GM12878 (cell line): ENCODE measurements around the gene MICAL3. TPM values are rescaled to one million over a fixed set of nuclear protein-coding genes. Genes with fewer than 3 reads are reported as not detected.

Experiments used
- ATAC-seq: fragments of 200-7000 bp; cut with Tn5 transposase; 3 replicates; pipeline ENCODE4 v1.9.1; 2020; ENCODE audit warnings: mild to moderate bottlenecking, moderate library complexity
- BruUV-seq: library from RNA; stranded (reverse); fragments of 400-500 nt; replicated peaks from 2 replicates; lab custom pipeline; 2021; lab: Mats Ljungman, UMichigan
- CTCF ChIA-PET: fragments of 300-600 bp; sonication (Branson Sonifier 250); formaldehyde crosslinking; extraction: SDS; loops from one replicate; lab custom pipeline; 2021; ENCODE audit warnings: inconsistent platforms; lab: Yijun Ruan, JAX
- POLR2A ChIA-PET: fragments of 350-600 bp; formaldehyde crosslinking; extraction: SDS; loops from one replicate; lab custom pipeline; 2021; ENCODE audit warnings: inconsistent platforms; lab: Charles Lee
- RAD21 ChIA-PET: fragments of 300-600 bp; sonication (Branson Sonifier 250); formaldehyde crosslinking; loops from one replicate; lab custom pipeline; 2023; ENCODE audit warnings: antibody characterized with exemption; ENCODE audit not compliant: unreplicated experiment; lab: Charles Lee
- SMC1A ChIA-PET: fragments of 300-600 bp; sonication (Branson Sonifier 250); formaldehyde crosslinking; loops from one replicate; lab custom pipeline; 2023; ENCODE audit not compliant: unreplicated experiment, uncharacterized antibody; lab: Charles Lee
- DNase-seq: peaks from one replicate; pipeline ENCODE4 v3.0.0-alpha.2; 2011; ENCODE audit warnings: low read depth, low spot score
- FAIRE-seq: peaks from 3 replicates; lab custom pipeline; 2011; peaks lifted over from hg19 to GRCh38; lab: Jason Lieb, UNC
- H2AFZ ChIP-seq: 2 replicates; pipeline ENCODE4 v1.6.0; 2011; ENCODE audit warnings: low read depth, low read length, control low read depth; ENCODE audit not compliant: control insufficient read depth
- H3K27ac ChIP-seq: 2 replicates; pipeline ENCODE4 v1.5.1; 2011; ENCODE audit warnings: control low read depth; ENCODE audit not compliant: control insufficient read depth, insufficient read depth
- H3K27me3 ChIP-seq, 2 experiments: replicated peaks in 1 of 2; 2 replicates each; pipeline versions ENCODE4 v1.6.0 to v1.6.1; 2011; ENCODE audit warnings: low read length in 1 of 2; ENCODE audit not compliant: control insufficient read depth in 2 of 2, insufficient read depth in 2 of 2
- H3K36me3 ChIP-seq, 2 experiments: 2 replicates each; pipeline ENCODE4 v1.5.1; 2011; ENCODE audit warnings: low read length in 1 of 2; ENCODE audit not compliant: control insufficient read depth in 2 of 2, insufficient read depth in 2 of 2
- H3K4me1 ChIP-seq: 2 replicates; pipeline ENCODE4 v1.6.1; 2011; ENCODE audit warnings: mild to moderate bottlenecking, low read length, moderate library complexity, mixed read lengths; ENCODE audit not compliant: control insufficient read depth, insufficient read depth
- H3K4me2 ChIP-seq: 2 replicates; pipeline ENCODE4 v1.6.0; 2011; ENCODE audit warnings: control low read depth; ENCODE audit not compliant: control insufficient read depth, insufficient read depth
- H3K4me3 ChIP-seq: fragments of 200-600 bp; sonication (generic); 2 replicates; pipeline ENCODE4 v1.5.1; 2016
- H3K79me2 ChIP-seq: 2 replicates; pipeline ENCODE4 v1.6.0; 2011; ENCODE audit warnings: low read length; ENCODE audit not compliant: control insufficient read depth, insufficient read depth
- H3K9ac ChIP-seq: 2 replicates; pipeline ENCODE4 v1.8.0; 2011; ENCODE audit warnings: low read length, control low read depth, mixed read lengths; ENCODE audit not compliant: control insufficient read depth, insufficient read depth
- H3K9me3 ChIP-seq: replicated peaks from 3 replicates; pipeline ENCODE4 v1.5.1; 2011; ENCODE audit warnings: mild to moderate bottlenecking, low read length; ENCODE audit not compliant: control insufficient read depth, insufficient read depth
- H4K20me1 ChIP-seq: 2 replicates; pipeline ENCODE4 v1.6.0; 2011; ENCODE audit not compliant: control insufficient read depth, insufficient read depth
- BACH1 ChIP-seq: fragments of 450-650 bp; IDR thresholded peaks from 2 replicates; pipeline ENCODE4 v1.6.1; 2017; ENCODE audit warnings: mild to moderate bottlenecking, borderline replicate concordance
- EP300 ChIP-seq, 2 experiments: fragments of 150-350 bp in 1 of 2; IDR thresholded peaks; 2 replicates each; pipeline ENCODE4 v1.6.1; 2011 to 2012; ENCODE audit warnings: low read depth in 2 of 2, low read length in 2 of 2, borderline replicate concordance in 1 of 2, improper control_type of control experiment in 1 of 2, inconsistent platforms in 1 of 2; ENCODE audit not compliant: control insufficient read depth in 1 of 2
- HCFC1 ChIP-seq: fragments of 150-350 bp; IDR thresholded peaks from 2 replicates; pipeline ENCODE4 v1.6.1; 2014; ENCODE audit warnings: low read length
- HDAC6 ChIP-seq: fragments of 200-600 bp; sonication (generic); IDR thresholded peaks from one replicate; pipeline ENCODE4 v1.8.0; 2017; ENCODE audit warnings: antibody characterized with exemption; ENCODE audit not compliant: unreplicated experiment
- HDGF ChIP-seq: fragments of 450-650 bp; IDR thresholded peaks from 2 replicates; pipeline ENCODE4 v1.6.1; 2016; ENCODE audit warnings: antibody characterized with exemption
- MTA3 ChIP-seq: IDR thresholded peaks from 2 replicates; pipeline ENCODE4 v1.6.1; 2012; ENCODE audit warnings: low read length, inconsistent platforms, borderline replicate concordance
- PAX5 ChIP-seq: IDR thresholded peaks from 2 replicates; pipeline ENCODE4 v1.6.1; 2011; ENCODE audit warnings: low read depth, low read length, borderline replicate concordance
- RB1 ChIP-seq: fragments of 450-650 bp; formaldehyde crosslinking; IDR thresholded peaks from 2 replicates; pipeline ENCODE4 v1.6.1; 2017; ENCODE audit warnings: mild to moderate bottlenecking, borderline replicate concordance
- SMAD1 ChIP-seq: fragments of 450-650 bp; IDR thresholded peaks from 2 replicates; pipeline ENCODE4 v1.6.1; 2018; ENCODE audit warnings: mild to moderate bottlenecking, low read depth; ENCODE audit not compliant: partially characterized antibody
- STAT3 ChIP-seq: IDR thresholded peaks from 2 replicates; pipeline ENCODE4 v1.6.1; 2011; ENCODE audit warnings: low read depth, low read length, improper control_type of control experiment
- TARDBP ChIP-seq: IDR thresholded peaks from 2 replicates; pipeline ENCODE4 v1.6.1; 2016; ENCODE audit warnings: borderline replicate concordance
- WGBS: methylation state at CpG from one replicate; pipeline ENCODE4 v1.1.6; 2016; ENCODE audit warnings: low lambda C conversion rate; ENCODE audit not compliant: insufficient replicate concordance, insufficient coverage; ENCODE audit errors: missing lambda C conversion rate; 5-methylcytosine and 5-hydroxymethylcytosine counted together
- in situ Hi-C: fragments of 300-500 bp; cut with MboI; formaldehyde crosslinking; loops from 9 replicates; pipeline ENCODE4 v1.14.3; 2018; ENCODE audit warnings: mixed read lengths
- intact Hi-C: fragments of 100-400 bp; cut with micrococcal nuclease; formaldehyde crosslinking; loops from one replicate; pipeline ENCODE4 v1.14.2; 2022; ENCODE audit not compliant: unreplicated experiment
- polyA plus RNA-seq, 11 experiments: library from polyadenylated mRNA; depleted of rRNA in 4 of 11; unstranded in 6 of 11; stranded (reverse) in 5 of 11; fragments of >200 nt; fragmentation: Nextera tagmentation in 4 of 11; fragmentation: Illumina TruSeq in 1 of 11; extraction: Ambion mirVana in 4 of 11; extraction: Trizol in 1 of 11; gene quantifications; 1 replicate in 1 of 11; 2 replicates in 10 of 11; pipeline versions ENCODE4 v1.2.1 to v1.2.3, GENCODE V29; 2011 to 2016; ENCODE audit warnings: inconsistent platforms in 2 of 11, missing spikeins in 2 of 11, low read depth in 1 of 11
- total RNA-seq, 4 experiments: library from RNA; depleted of rRNA in 3 of 4; stranded (reverse); fragments of >200 nt in 3 of 4; fragmentation: Illumina TruSeq in 1 of 4; extraction: Trizol in 1 of 4; gene quantifications; 2 replicates each; pipeline versions ENCODE4 v1.2.1 to v1.2.3, GENCODE V29; 2013 to 2021
- TF ChIP-seq, protein P1 (sequence below): fragments of 450-650 bp; IDR thresholded peaks from 2 replicates; pipeline ENCODE4 v1.6.1; 2016; ENCODE audit warnings: mild to moderate bottlenecking
- TF ChIP-seq, protein P2 (sequence below): IDR thresholded peaks from 2 replicates; pipeline ENCODE4 v1.6.1; 2011; ENCODE audit warnings: borderline replicate concordance, low read depth, mild to moderate bottlenecking, moderate library complexity, low read length; ENCODE audit not compliant: insufficient read depth, poor library complexity, severe bottlenecking

Gene MICAL3
- total and polyA plus RNA-seq, 10 of the 15 experiments (the other 5 are each of a cell fraction or from before 2014, with no cell fraction given) = 2.6 to 92.2 (median 24.0) TPM

DNA sequence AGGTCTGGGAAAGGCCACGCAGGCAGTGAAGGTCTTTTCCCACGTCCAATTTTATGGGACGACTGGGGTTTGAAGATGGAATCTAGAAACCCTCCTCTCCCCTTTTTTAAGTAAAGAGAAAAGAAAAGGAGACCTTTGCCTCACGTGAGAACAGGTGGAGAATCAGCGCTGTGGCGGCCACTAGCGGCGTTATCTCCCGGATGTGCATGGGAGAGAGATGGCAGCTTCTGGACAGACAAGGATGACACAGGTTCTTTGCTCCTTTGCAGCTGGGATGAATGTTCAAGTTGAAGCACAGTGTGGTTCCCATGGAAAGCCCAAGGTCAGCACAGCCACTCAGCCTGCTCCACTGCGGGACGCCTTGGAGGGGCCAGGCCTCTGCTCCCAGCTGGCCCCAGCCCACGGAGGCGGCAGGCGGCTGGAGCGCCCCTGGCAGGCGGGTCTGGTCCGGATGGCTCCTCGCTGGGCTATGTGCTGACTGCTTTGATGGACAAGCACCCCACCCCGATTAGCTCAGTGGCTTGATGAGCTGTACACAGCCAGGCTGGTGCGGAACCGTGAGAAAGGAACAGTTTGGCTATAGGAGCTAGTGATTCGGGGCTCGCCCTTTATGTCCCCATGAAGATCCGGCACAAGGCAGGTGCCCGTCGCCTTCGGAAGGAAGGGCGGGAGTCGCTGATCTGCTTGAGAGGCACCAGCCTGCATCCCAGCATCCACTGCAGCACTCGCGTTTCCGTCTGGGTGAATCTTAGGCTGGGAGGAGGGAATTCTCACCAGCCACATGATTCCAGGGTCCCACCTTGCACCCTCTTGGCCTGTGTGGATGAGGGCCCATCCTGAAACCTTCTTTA is 235.6 kb downstream of the MICAL3 start:
- FAIRE-seq (no peak), ATAC-seq (no peak), DNase-seq (no peak)
- H3K4me1 ChIP-seq = peaks cover 20% of the 10 kb centered on the region
- H2AFZ ChIP-seq = no peak overlapping the region
- no peaks in the 10 kb centered on the region for H3K79me2 ChIP-seq
- SMC1A ChIA-PET = interaction anchor here (1.1 kb wide), 1 partner anchor 287 kb away, joined by 3 read pairs; no protein-coding TSS in a partner anchor
- RAD21 ChIA-PET = interaction anchor here (1.0 kb wide), 1 partner anchor 9 kb away, joined by 4 read pairs; no protein-coding TSS in a partner anchor
- in situ Hi-C loops = no loop called here
- H3K4me3 ChIP-seq = no peak overlapping the region
- no peaks in the 10 kb centered on the region for H3K27me3 ChIP-seq
- BruUV-seq = no TSS peak
- POLR2A ChIA-PET = no interaction called here
- H3K9me3 ChIP-seq = no peaks in the 10 kb centered on the region
- H3K9ac ChIP-seq = no peak overlapping the region
- CTCF ChIA-PET = interaction anchor here (0.6 to 1.4 kb wide), 3 partner anchors 45 to 340 kb away, joined by 3 to 5 read pairs (median 3); no protein-coding TSS in a partner anchor
- H3K27ac ChIP-seq = no peak overlapping the region
- WGBS = 80% methylated on average over 31 of the region's 32 CpGs
- TF ChIP-seq TARDBP = no peak
- no peak for TF ChIP-seq BACH1
- no peak for TF ChIP-seq MTA3
- no peak for TF ChIP-seq EP300 (IDR thresholded peaks at IDR 0.05; ENCODE audit: borderline replicate concordance in 1 of 2, control insufficient read depth in 1 of 2, low read depth in 2 of 2, low read length in 2 of 2)
- TF ChIP-seq, protein P1, sequence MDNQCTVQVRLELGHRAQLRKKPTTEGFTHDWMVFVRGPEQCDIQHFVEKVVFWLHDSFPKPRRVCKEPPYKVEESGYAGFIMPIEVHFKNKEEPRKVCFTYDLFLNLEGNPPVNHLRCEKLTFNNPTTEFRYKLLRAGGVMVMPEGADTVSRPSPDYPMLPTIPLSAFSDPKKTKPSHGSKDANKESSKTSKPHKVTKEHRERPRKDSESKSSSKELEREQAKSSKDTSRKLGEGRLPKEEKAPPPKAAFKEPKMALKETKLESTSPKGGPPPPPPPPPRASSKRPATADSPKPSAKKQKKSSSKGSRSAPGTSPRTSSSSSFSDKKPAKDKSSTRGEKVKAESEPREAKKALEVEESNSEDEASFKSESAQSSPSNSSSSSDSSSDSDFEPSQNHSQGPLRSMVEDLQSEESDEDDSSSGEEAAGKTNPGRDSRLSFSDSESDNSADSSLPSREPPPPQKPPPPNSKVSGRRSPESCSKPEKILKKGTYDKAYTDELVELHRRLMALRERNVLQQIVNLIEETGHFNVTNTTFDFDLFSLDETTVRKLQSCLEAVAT = no peak
- TF ChIP-seq HCFC1 = no peak
- TF ChIP-seq HDGF = no peak
- no peak for TF ChIP-seq HDAC6
- TF ChIP-seq, protein P2, sequence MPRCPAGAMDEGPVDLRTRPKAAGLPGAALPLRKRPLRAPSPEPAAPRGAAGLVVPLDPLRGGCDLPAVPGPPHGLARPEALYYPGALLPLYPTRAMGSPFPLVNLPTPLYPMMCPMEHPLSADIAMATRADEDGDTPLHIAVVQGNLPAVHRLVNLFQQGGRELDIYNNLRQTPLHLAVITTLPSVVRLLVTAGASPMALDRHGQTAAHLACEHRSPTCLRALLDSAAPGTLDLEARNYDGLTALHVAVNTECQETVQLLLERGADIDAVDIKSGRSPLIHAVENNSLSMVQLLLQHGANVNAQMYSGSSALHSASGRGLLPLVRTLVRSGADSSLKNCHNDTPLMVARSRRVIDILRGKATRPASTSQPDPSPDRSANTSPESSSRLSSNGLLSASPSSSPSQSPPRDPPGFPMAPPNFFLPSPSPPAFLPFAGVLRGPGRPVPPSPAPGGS = no peak
- no peak for TF ChIP-seq RB1
- TF ChIP-seq STAT3 = no peak
- no peak for TF ChIP-seq PAX5
- no peak for TF ChIP-seq SMAD1
- no peaks in the 10 kb centered on the region for H4K20me1 ChIP-seq
- no peak overlapping the region for H3K4me2 ChIP-seq
- intact Hi-C loops = no loop called here
- H3K36me3 ChIP-seq = peaks cover 0 to 14% of the 10 kb centered on the region in 2 experiments; a peak in 2 of 4 replicates
